ENCODE data around the gene C1orf210.

Gene C1orf210

DNA sequence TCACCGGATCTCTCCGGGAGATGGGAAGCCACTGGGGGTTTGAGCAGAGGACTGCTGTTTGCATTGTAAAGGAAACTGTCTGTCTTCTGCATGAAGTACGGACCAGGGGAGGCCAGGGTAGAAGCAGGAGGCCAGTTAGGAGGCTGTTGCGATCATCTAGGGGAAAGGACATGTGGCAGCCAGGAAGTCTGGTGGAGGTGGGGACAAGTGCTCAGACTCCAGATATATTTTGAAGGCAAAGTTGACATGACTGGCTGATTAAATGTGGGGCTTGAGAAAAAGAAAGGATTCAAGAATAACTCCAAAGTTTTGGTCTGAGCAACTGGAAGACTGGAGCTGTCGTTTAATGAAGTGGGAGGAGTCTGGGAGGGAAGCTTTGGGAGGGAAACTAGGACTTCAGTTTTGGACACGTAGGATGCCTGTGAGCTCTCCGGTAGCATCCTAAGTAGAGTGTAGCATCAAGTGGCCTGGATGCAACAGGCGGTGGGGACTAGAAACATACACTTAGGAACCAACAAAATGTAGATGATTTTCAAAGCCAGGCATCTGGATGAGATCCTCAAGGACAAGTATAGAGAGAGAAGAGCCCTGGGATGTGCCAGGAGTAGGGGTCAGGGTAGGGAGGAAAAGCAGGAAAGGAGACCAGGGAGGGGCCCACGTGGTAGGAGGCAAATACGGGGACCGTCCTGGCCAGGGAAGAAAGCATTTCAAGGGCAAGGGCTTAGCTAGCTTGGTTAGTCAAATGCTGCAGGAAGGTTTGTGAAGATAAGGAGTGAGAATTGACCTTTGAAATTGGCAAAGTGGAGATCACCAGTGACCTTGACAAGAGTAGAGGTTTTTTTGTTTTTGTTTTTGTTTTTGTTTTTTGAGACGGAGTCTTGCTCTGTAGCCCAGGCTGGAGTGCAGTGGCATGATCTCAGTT, 3.7 kb upstream of the C1orf210 start:
- no peaks in the 10 kb centered on the region for H3K9me3 Mint-ChIP-seq

GRCh38 chr1:43288058-43288784, 2.8 kb upstream of the C1orf210 start:
- Mint-ChIP-seq H3K27me3 (peaks cover 1% of the 10 kb centered on the region), H3K4me1 (no peaks in the 10 kb centered on the region), H3K36me3 (no peaks in the 10 kb centered on the region), H3K27ac (no peak overlapping the region), H3K4me3 (no peak overlapping the region), H3K9me3 (no peaks in the 10 kb centered on the region)

More for the DNA sequence above, 3.7 kb upstream of the C1orf210 start:
- H3K4me3 Mint-ChIP-seq = no peak overlapping the region
- peaks cover 1% of the 10 kb centered on the region for H3K27me3 Mint-ChIP-seq
- no peaks in the 10 kb centered on the region for H3K36me3 Mint-ChIP-seq
- H3K4me1 Mint-ChIP-seq = no peaks in the 10 kb centered on the region
- H3K27ac Mint-ChIP-seq = no peak overlapping the region

GRCh38 chr1:43286533-43286932, 1.2 kb upstream of the C1orf210 start:
- Mint-ChIP-seq H3K27ac (no peak overlapping the region), H3K9me3 (no peaks in the 10 kb centered on the region), H3K27me3 (peaks cover 1% of the 10 kb centered on the region), H3K4me1 (no peaks in the 10 kb centered on the region), H3K4me3 (no peak overlapping the region), H3K36me3 (no peaks in the 10 kb centered on the region)

DNA sequence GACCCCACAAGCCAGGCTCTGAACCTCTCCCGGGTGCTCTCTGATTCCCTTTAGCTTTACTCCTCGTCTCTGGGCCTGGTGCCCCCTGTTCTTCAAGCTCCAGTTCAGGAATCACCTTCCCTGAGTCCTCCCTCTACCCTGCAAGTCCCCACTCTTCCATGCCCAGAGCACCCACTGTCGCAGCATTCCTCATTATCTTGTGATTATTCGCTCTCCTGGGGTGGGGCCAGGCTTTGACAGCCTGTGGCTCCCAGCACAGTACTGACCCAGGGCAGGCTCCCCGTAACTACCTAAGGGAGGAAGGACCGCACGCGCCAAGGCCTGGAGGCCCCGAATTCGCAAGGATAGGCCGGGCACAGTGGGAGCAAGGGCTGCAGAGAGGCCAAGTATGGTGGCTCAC, 734 bp upstream of the C1orf210 start:
- Mint-ChIP-seq H3K27me3 (peaks cover 1% of the 10 kb centered on the region), H3K4me1 (no peaks in the 10 kb centered on the region), H3K27ac (no peak overlapping the region), H3K36me3 (no peaks in the 10 kb centered on the region), H3K9me3 (no peaks in the 10 kb centered on the region), H3K4me3 (no peak overlapping the region)

GRCh38 chr1:43284546-43285110, 753 bp downstream of the C1orf210 start:
- Mint-ChIP-seq H3K36me3 (no peaks in the 10 kb centered on the region), H3K27ac (peak overlapping the region; percentile 21), H3K4me3 (no peak overlapping the region), H3K9me3 (no peaks in the 10 kb centered on the region), H3K27me3 (peaks cover 1% of the 10 kb centered on the region), H3K4me1 (no peaks in the 10 kb centered on the region)

- Mint-ChIP-seq H3K4me3 (no peak overlapping the region), H3K36me3 (no peaks in the 10 kb centered on the region), H3K9me3 (no peaks in the 10 kb centered on the region), H3K27me3 (peaks cover 1% of the 10 kb centered on the region), H3K27ac (no peak overlapping the region), H3K4me1 (no peaks in the 10 kb centered on the region)
These were observed 1.3 kb downstream of the C1orf210 start for GRCh38 chr1:43284065-43284464.

DNA sequence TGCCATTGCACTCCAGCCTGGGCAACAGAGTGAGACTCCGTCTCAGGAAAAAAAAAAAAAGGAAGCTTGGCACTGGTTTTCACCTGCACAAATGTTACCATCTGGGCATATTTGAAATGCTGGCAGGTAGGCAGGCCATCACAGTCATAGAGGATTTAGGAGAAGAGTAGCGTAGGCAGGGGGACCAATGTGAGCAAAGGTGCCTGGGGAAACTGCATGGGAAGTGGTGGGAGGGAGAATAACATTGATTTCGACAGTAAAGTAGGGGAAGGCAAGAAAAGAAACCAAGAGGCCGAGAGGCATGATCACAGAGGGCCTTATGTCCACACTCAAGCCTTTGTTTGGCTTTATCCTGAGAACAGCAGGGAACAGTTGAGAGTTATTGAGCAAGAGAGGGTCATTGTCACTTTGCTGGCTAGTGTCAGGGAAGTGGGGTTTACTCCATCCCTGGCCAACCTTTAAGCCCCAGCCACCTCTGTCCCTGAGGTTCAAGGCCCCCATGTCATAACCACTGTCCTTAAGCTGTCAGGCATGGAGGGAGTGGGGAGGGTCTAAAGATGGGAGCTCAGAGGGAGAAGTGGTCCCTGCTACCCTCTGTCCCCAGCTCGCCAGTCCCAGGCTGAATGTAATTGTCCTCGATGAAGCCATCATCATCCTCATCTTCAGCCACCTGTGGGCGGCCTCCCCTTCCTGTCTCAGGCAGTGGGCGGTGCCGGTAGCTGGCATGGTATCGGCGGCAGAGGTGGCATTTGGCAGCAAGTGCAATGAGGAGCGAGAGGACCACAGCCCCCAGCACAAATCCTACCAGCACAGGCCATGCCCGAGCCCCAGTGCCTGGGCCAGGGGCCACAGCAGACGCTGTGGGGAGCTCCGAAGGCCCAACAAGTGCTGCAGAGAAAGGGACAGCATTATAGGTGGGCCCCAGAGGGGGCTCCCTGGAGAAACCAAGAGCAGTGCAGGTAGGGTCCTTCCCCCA, 2.9 kb downstream of the C1orf210 start:
- Mint-ChIP-seq H3K27ac (no peak overlapping the region), H3K36me3 (no peaks in the 10 kb centered on the region), H3K4me3 (no peak overlapping the region), H3K9me3 (no peaks in the 10 kb centered on the region), H3K4me1 (no peaks in the 10 kb centered on the region), H3K27me3 (peaks cover 1% of the 10 kb centered on the region)

- H3K4me1 Mint-ChIP-seq = no peaks in the 10 kb centered on the region
- no peaks in the 10 kb centered on the region for H3K36me3 Mint-ChIP-seq
- H3K4me3 Mint-ChIP-seq = no peak overlapping the region
- H3K9me3 Mint-ChIP-seq = no peaks in the 10 kb centered on the region
- peaks cover 1% of the 10 kb centered on the region for H3K27me3 Mint-ChIP-seq
- H3K27ac Mint-ChIP-seq = no peak overlapping the region
These were observed 4.7 kb downstream of the C1orf210 start for GRCh38 chr1:43280692-43281091.

DNA sequence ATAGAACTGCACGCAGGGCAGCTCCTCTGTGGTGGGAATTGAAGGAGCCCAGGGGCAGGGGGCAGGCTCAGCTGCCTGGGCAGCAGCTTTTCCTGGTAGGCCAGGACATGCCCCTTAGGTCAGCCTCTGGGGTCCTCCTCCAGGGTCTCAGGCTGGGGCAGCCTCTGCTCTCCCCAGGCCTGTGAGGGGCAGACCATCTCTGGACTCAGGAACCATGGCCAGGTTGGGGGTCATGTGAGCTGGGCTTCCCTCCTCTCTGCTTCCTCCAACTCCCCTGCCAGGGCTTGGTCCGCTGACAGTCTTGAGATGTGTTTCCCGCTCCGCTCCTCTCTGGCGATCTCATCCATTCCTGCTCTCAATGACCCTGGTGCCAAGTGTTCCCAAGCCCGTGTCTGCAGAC, 5.7 kb downstream of the C1orf210 start:
- H3K4me3 Mint-ChIP-seq = no peak overlapping the region
- H3K36me3 Mint-ChIP-seq = peaks cover 1% of the 10 kb centered on the region
- H3K4me1 Mint-ChIP-seq = peaks cover 9% of the 10 kb centered on the region
- peaks cover 6% of the 10 kb centered on the region for H3K9me3 Mint-ChIP-seq
- no peak overlapping the region for H3K27ac Mint-ChIP-seq
- H3K27me3 Mint-ChIP-seq = peaks cover 1% of the 10 kb centered on the region

GRCh38 chr1:43279161-43279560, 6.2 kb downstream of the C1orf210 start:
- Mint-ChIP-seq H3K4me1 (peaks cover 14% of the 10 kb centered on the region), H3K36me3 (peaks cover 4% of the 10 kb centered on the region), H3K27ac (no peak overlapping the region), H3K4me3 (no peak overlapping the region), H3K27me3 (peaks cover 1% of the 10 kb centered on the region), H3K9me3 (peaks cover 10% of the 10 kb centered on the region)

- Mint-ChIP-seq H3K36me3 (peaks cover 4% of the 10 kb centered on the region), H3K27ac (no peak overlapping the region), H3K9me3 (peaks cover 10% of the 10 kb centered on the region), H3K4me3 (no peak overlapping the region), H3K27me3 (peaks cover 1% of the 10 kb centered on the region), H3K4me1 (peaks cover 15% of the 10 kb centered on the region)
These were observed 8.1 kb downstream of the C1orf210 start for GRCh38 chr1:43277116-43277876.

GRCh38 chr1:43276673-43277072, 8.7 kb downstream of the C1orf210 start:
- no peak overlapping the region for H3K27ac Mint-ChIP-seq
- no peak overlapping the region for H3K4me3 Mint-ChIP-seq
- peaks cover 10% of the 10 kb centered on the region for H3K9me3 Mint-ChIP-seq
- peaks cover 4% of the 10 kb centered on the region for H3K36me3 Mint-ChIP-seq
- H3K27me3 Mint-ChIP-seq = peaks cover 1% of the 10 kb centered on the region
- peaks cover 18% of the 10 kb centered on the region for H3K4me1 Mint-ChIP-seq

- Mint-ChIP-seq H3K4me1 (peaks cover 24% of the 10 kb centered on the region), H3K36me3 (peaks cover 4% of the 10 kb centered on the region), H3K27ac (no peak overlapping the region), H3K9me3 (peaks cover 10% of the 10 kb centered on the region), H3K27me3 (peaks cover 1% of the 10 kb centered on the region), H3K4me3 (no peak overlapping the region)
These were observed 9.4 kb downstream of the C1orf210 start for GRCh38 chr1:43275826-43276620.

GRCh38 chr1:43274804-43275180, 10.6 kb downstream of the C1orf210 start:
- Mint-ChIP-seq H3K27ac (peak overlapping the region; percentile 94), H3K4me3 (peak overlapping the region; percentile 66), H3K27me3 (peaks cover 1% of the 10 kb centered on the region), H3K9me3 (peaks cover 10% of the 10 kb centered on the region), H3K36me3 (peaks cover 4% of the 10 kb centered on the region), H3K4me1 (peaks cover 30% of the 10 kb centered on the region)

Data from activated naive CD4-positive, alpha-beta T cell treated with anti-CD3 and anti-CD28 coated beads, Interleukin-2, amount 50 U/mL, for 24 hours (primary cell).